ENCODE results near the gene CATSPERE.
"Not testable (repeated sequence)": the region's sequence is repeated elsewhere in the genome, so short reads cannot be mapped to it uniquely, and the experiment has no call there.

The CATSPERE gene

DNA sequence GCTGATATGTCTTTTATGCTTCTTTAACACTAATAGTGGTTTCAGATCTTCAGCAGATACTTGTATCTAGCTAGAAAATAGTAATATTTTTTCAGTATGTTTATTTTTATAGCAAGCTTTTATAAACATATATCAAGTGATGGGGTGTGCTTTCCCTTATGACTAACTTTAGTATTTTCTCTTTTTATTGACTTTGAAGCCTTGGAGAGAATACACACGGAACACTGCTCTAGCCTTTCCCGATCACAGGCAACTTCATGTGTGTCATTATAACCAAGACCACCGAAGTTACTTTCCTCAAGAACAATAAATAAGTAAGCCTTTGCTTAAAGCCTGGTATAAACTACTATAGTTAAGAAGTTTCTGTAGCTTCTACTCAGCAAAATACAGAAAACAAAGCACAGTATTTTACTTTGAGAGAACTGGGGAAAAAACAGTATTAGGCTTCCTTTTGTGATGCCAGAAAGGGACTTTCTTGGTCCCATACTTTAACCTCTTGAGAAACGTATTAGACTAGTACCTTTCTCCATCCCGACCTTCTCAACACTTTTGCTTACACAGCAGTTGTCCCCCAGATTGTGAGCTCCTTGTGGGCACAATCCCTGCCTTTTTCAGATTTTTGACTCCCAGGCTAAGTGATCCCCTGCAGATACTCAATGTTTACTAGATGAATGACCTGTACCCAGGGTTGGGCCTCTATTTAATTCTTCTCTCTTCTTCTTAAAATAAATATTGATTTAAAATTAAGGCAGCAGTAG, 12.6 kb upstream of the CATSPERE start:
- no peak for DNase-seq (ENCODE audit: low spot score)

DNA sequence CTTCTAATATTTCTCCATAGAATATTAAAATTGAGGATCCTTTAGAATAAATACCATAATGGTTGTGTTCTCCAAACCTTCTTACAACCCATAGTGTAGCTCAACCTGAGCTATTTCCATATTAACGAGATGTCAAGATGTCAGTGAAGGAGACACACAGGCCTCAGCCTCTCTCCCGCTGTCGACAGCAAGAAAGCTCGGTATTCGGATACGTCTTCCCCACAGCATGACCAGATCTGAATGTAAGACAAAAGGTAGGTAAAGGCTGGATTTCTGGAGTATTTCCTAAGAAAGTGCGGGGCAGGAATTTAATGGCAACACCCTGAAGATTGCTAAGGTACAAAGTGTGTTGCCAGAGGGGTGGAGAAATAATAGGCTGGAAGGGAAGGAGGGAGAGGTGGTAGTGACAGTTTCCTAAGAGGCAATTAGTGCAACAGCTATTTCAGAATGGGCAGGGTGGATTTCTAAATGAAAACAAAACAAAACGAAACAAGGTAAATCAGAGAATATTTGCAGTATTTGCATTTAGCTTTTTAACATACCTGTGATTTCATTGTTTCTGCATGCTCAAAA, 11.1 kb upstream of the CATSPERE start:
- no peak for DNase-seq (ENCODE audit: low spot score)

DNA sequence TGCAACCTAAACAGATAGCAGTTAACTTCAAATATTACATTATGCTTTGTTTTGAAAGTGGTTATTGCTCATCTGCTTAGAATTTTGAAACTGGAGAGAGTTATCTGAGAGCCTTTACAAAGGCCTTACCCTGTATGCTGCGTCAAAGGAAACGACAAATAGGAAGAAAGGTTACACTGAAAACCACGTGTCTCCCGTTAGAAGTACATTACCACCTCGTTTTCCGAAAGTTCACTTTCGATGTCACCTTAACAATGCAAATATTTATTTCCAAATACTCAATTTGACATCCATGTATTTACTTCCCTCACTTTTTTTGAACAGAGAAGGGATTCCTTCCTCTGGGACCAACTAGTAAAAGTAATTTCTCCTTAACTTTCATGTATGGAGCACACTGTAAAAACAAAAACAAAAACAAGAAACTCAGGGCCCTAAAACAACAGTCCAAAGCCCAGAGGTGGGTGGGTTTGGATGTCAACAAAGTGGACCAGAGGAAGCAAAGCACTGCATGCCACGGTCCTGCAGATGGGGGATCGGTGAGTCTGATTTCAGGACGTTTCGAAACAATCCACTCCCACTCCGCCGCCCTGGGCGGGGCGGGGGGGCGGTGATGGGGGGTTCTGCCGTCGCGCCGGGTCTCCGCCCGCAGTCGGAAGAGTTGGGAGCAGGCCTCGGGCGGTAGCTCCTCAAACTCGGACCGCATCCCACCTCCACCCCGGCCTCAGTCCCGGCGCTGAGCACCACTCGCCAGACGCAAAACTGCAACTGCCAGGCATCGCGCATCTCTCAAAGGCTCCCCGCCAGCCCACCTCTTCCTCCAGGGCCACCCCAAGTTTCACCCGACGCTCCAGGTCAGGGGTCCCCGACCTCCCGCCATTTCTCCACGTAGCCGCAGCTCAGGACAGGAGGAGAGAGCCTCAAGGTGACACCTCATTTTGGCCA, 10.2 kb upstream of the CATSPERE start:
- DNase-seq (ENCODE audit: low spot score), result peak; percentile 72

DNA sequence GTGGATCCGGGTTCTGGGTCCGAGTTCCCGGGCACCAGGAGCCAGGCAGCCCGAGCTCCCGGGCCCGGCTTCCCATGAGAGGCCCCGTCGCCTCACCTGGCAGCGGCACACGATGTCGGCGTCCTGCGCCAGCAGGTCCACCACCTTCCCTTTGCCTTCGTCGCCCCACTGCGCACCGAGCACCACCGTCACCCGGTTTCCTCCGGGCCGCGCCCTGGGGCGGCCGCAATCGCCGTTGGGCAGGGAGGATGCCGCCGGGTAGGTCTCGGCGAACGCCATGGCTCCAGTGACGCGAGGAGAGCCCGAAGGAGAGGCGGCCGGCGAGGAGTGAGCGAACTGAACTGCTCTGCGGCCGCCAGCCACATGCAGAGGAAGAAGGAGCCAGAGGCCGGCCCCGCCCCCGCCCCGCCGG, 9.5 kb upstream of the CATSPERE start, which contains the start of gene ADSS2:
Gene ADSS2 (minus strand): TSS at position 371 of the 412 bp plus-strand sequence. CDS start 92 bp downstream, at position 279.
- DNase-seq (ENCODE audit: low spot score), result no peak

DNA sequence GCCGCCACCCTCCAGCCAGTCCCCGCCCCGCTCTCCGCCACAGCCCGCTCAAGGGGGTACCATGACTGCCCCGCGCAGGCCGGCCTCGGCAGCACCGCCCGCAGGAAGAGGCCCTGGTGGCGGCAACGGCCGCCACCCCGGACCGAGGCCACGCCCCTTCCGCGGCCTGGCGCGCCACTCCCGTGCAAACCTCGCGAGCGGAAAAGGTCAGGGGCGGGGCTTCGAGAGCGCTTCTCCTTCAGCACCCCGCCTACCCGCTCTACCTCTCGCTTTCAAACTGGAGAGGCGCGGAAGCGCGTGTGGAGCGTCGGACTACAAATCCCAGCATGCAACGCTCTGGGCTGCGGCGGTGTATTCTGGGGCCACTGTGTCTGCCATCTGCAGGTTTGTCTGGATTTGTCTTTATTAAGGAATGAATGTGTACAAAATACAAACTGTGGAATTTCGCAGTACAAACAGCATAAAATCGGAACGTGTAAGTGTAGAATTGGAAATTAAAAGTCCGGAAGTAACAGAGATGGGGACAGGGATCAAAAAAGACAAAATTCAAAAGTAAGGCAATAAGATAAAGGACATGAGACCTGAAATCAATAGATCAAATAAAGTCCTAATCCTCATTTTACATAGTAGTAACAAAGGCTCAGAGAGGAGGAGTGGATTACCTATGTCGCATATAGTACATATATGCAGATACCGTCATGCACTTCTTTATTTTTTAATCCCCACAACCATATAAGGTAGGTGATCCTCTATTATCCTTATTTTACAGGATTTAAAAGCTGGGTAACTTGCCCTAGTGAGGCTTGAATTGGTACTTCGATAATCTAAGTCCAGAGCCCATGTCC, 8.9 kb upstream of the CATSPERE start:
- peak; percentile 98 for DNase-seq (ENCODE audit: low spot score)

DNA sequence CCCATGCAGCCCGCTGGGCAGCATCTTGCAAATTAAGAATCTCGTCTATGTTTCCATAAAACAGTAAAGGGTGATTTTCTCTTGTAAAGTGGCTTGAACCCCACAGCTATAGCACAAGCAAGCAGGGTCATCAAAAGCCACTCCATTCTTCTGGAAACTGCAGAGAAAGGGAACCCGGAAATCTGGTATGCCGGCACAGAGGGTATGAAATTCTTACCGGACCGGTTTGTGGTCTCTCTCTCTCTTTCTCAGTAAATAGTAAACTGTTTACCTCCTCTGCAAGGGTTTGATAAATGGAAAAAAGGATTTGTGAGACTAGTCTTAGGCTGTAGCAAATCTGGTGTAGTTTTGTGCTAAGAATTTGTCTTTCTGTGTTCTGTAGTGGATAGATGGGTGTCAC, 6.7 kb upstream of the CATSPERE start:
- DNase-seq (ENCODE audit: low spot score), result no peak

DNA sequence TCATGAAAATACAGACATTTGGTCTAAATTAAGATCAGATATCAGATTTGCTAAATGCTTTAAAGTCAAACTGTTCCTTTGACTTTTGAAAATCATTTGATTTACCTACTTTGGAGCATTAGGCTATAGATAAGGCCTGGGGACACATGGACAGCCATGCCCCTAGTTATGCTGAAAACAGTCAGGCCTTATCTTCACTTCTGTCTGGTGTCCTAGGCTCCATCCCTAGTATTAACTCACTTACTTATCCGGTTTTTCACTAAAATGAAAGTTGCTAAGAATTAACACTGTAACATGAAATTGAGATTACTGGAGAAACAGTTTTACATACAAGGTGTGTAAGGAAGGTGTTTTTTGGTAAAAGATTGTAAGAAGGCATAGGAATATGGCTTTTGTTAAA, 4.5 kb upstream of the CATSPERE start:
- DNase-seq (ENCODE audit: low spot score), result no peak

DNA sequence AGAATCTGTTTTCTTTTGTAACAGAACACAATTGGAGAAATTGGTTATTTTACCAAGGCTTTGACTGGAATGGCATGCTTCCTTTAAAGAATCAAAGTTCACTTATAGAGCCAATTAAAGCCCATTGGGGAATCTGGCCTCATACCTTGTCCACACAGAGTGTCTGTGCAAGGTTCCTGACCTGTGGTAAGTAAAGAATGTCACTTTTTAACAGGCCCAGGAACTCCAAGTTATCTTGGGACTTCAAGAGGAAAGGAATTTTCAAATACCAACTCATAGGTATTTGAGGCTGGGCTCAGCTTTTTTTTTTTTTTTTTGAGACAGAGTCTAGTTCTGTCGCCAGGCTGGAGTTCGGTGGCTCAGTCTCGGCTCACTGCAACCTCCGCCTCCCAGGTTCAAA, 2.3 kb upstream of the CATSPERE start:
- DNase-seq (ENCODE audit: low spot score), result no peak

DNA sequence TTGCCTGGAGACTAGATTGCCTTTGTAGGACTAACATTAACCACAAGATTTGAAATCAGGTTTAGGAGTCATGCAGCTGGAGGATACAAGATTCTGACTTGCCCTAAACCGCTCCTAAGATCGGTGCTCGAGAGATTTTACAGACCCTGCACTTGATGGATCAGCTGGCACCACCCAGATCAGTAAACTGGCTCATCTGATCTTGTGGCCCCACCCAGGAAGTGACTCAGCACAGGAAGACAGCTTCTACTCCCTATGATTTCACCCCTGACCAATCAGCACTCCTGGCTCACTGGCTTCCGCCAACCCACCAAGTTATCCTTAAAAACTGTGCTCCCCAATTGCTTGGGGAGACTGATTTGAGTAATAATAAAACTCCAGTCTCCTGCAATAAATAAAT, 876 bp upstream of the CATSPERE start:
- no peak for DNase-seq (ENCODE audit: low spot score)

DNA sequence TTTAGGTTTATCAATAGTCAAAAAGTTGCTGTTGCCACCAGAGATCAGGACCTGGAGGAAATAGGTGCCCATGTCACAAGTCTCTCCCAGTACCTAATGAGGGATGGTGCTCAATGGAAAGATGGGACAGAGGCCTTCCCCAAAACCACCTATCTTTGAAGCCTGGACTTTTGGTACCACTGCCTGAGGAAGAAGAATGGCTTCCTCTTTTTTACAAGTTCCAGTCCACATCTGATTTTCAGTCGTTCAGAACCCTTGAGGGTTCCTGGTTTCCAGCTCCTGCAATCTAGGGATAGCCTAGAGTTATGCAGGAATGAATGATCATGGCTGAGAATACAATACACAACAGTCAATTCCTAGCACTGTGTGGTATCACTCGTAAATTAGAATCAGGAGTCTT, 5.7 kb downstream of the CATSPERE start:
- DNase-seq (ENCODE audit: low spot score), result no peak

DNA sequence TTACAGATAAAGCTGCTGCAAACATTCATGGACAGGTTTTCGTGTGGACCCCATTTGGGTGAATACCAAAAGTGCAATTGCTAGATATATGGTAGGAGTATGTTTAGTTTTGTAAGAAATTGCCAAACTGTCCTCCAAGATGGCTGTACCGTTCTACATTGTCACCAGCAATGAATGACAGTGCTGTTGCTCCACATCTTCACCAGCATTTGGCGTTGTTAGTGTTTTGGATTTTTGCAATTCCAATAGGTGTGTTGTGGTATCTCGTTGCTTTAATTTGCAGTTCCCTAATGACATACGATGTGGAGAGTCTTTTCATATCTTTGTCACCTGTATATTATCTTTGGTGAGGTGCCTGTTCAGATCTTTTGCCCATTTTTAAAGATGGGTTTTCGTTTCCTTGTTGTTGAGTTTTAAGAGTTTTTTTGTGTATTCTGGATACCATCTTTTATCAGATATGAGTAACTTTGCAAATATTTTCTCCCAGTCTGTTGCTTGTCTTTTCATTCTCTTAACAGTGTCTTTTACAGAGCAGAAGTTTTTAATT, 12.1 kb downstream of the CATSPERE start:
- no peak for DNase-seq (ENCODE audit: low spot score)

DNA sequence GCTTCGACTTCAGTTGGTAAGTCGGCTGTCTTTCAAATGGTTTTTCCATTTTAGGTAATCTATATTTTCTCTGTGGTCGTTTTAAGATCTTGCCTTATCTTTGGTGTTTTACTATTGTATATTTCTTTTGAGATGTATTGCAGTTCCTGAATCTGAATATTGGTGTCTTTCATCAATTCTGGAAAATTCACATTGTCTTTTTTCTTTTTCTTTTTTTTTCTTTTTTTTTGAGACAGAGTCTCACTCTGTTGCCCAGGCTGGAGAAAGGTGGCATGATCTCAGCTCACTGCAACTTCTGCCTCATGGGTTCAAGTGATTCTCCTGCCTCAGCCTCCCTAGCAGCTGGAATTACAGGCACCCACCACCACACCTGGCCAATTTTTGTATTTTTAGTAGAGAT, 23.9 kb downstream of the CATSPERE start:
- not testable (repeated sequence) for DNase-seq (ENCODE audit: low spot score)

DNA sequence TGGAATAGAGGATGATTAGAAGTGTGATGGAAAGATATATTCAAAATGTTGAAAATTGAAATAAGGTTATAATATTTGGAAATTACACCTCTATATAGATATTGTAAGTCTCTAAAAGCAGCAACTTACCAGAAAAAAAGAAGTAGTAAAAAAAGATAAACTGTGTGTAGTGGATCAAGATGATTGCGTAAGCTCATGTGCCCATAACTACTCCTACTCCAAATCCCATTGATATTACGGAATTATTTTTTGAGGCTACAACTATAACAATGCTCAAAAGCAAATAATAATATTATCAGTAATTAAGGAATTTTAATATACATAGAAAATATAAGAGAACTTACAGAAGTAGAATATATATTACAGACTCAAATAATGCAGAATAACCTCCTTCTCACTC, 33.6 kb downstream of the CATSPERE start:
- DNase-seq (ENCODE audit: low spot score), result no peak

DNA sequence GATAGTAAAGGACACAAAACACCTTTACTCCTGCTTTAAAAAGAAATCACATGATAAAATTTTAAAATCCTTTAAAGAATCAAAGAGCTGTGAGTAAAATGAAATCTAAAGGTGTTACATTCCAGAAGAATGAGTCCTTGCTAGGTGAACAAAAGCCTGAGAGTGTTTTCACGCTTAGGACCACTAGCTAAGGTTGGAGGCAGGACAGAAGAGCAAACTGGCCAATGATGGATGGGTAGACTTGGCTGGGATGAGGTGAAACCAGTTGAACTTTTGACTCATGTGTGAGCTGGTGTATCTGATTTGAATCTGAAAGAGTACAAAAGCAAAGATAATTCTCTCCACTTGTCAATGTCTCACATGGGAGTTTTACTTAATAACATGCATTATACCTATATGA, 35.1 kb downstream of the CATSPERE start:
- DNase-seq (ENCODE audit: low spot score), result no peak

DNA sequence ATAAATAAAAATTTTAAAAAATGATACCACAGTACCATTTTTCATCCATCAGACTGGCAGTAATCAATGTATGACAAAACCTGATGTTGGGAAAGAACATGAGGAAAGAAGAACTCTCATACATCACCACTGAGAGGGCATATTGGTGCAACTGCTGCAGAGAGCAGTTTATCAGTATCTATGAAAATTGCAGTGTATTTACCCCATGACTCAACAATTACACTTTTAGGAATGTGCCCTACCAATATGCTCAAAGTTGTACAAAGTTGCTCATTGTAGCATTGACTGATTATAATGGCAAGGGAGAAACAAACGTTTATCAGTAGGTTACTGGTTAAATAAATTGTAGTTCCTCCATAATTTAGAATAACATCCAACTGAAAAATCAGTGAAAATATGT, 36.7 kb downstream of the CATSPERE start:
- DNase-seq (ENCODE audit: low spot score), result peak; percentile 11

DNA sequence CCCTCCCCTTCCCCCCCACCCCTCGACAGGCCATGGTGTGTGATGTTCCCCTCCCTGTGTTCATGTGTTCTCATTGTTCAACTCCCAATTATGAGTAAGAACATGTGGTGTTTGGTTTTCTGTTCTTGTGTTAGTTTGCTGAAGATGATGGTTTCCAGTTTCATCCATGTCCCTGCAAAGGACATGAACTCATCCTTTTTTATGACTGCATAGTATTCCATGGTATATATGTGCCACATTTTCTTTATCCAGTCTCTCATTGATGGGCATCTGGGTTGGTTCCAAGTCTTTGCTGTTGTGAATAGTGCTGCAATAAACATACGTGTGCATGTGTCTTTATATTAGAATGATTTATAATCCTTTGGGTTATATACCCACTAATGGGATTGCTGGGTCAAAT, 38.4 kb downstream of the CATSPERE start:
- not testable (repeated sequence) for DNase-seq (ENCODE audit: low spot score)

DNA sequence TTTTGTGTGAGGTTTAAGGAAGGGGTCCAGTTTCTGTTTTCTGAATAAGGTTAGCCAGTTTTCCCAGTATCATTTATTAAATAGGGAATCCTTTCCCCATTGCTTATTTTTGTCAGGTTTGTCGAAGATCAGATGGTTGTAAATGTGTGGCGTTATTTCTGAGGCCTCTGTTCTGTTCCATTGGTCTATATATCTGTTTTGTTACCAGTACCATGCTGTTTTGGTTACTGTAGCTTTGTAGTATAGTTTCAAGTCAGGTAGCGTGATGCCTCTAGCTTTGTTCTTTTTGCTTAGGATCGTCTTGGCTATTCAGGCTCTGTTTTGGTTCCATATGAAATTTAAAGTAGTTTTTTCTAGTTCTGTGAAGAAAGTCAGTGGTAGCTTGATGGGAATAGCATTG, 39.4 kb downstream of the CATSPERE start:
- not testable (repeated sequence) for DNase-seq (ENCODE audit: low spot score)

DNA sequence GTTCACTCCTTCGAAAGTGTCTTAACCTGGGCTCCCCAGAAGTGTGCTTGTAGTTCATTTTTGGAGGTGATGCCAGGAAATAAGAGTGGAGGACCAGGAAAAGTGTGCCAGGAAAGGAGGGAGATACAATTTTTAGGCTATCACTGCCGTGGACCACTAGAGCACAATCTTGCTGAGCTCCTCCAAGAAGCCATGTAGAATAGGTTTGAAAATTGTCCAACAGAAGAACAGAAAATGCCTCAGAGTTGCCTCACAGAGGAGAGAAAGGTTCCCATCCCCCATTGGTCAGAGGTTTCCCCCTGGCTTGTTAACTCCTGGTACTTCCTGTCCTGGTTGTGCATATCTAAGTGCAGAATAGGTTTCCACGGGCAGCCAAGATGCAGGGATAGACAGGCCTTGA, 41.6 kb downstream of the CATSPERE start:
- no peak for DNase-seq (ENCODE audit: low spot score)

DNA sequence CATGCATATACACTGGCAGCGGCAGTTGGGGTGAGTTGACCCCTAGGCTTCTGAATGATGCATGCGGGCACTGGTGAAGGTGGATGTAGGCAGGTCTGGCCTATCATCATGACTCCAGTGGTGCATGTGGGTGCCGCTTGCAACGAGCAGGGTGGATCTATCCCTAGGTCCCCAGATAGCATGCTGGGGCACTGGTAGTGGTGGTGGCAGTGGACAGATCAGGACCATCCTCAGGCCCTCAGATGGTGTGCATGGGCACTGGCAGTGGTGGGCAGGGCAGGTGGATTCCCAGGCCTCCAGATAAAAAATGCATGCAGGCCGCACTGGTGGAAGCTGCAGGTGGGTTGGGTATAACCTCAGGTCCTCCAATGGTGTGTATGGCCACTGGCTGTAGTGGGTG, 52.4 kb downstream of the CATSPERE start:
- no peak for DNase-seq (ENCODE audit: low spot score)

DNA sequence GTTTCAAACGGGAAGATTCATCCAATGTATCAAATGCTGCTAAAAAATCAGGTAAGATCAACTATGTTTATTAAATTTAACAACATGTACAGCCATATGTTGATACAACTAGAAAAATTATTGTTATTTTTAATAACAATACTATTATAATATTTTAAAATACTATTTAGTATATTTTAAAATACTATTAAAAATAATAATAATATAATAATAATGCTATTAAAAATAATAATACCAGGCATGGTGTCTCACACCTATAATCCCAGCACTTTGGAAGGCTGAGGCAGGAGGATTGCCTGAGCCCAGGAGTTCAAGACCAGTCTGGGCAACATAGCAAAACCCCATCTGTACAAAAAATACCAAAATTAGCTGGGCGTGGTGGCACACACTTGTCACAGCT, 54.6 kb downstream of the CATSPERE start:
- DNase-seq (ENCODE audit: low spot score), result no peak

DNA sequence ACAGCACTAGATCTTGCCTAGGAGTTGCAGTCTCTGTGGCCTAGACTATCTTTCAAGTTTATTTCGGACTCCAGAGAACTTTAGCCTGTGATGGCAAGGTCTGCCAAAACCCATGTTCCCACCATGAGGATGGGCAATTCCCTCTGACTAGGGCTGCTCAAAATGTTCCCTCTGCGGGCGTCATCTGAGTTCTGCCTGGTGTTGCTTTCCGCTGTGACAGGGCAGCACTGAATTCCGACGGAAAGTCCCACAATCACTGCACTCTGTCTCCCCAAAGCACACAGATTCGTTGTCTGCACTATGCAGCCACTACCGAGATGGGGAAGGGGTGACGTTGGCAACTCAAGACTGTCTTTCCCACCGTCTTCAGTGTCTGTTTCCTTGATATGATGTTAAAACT, 75.2 kb downstream of the CATSPERE start:
- no peak for DNase-seq (ENCODE audit: low spot score)

DNA sequence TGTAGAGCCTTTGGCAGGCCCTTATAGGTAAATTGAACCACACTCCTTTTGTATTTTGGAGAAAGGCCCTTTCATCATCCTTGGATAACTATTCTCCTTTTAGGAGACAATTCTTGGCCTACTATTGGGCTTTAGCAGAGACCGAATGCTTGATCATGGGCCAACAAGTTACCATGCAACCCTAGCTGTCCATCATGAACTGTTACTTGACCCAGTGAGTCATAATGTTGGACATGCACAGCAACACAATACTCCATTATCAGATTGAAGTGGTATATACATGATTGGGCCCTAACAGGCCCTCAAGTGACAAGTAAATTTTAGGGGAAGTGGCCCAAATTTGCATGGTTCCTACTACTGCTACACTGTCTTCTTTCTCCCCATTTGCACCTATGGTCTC, 84.4 kb downstream of the CATSPERE start:
- no peak for DNase-seq (ENCODE audit: low spot score)
